Omental fat pad (tissue), 4 donors: Measurements from ENCODE around the gene INPP5E. TPM values are rescaled to one million over a fixed set of nuclear protein-coding genes. Genes with fewer than 3 reads are reported as not detected.

Experiments
- ATAC-seq: fragments of 150-250 bp; one replicate; pipeline ENCODE4 v1.9.1; 2016; ENCODE audit warnings: mild to moderate bottlenecking, moderate library complexity; ENCODE audit not compliant: low FRiP score
- DNase-seq: peaks from one replicate; pipeline ENCODE4 v3.0.0-alpha.2; 2019; ENCODE audit warnings: low spot score
- total RNA-seq, 4 donors: library from RNA; depleted of rRNA; stranded (reverse); fragments of >200 nt; gene quantifications; one replicate each; pipeline ENCODE4 v1.1.0, GENCODE V29; 2016
- TF ChIP-seq, protein P1 (sequence below), 3 donors: fragments of 450-650 bp; IDR thresholded peaks; one replicate each; pipeline ENCODE4 v1.5.1; 2016 to 2017; ENCODE audit warnings: antibody characterized with exemption in 3 of 3, mild to moderate bottlenecking in 3 of 3, moderate library complexity in 2 of 3

The INPP5E gene
- total RNA-seq, 4 donors from 2014 or later, result 5.4 to 13.1 (median 8.3) TPM

GRCh38 chr9:136438548-136439480, 831 bp downstream of the INPP5E start:
- TF ChIP-seq, protein P1, sequence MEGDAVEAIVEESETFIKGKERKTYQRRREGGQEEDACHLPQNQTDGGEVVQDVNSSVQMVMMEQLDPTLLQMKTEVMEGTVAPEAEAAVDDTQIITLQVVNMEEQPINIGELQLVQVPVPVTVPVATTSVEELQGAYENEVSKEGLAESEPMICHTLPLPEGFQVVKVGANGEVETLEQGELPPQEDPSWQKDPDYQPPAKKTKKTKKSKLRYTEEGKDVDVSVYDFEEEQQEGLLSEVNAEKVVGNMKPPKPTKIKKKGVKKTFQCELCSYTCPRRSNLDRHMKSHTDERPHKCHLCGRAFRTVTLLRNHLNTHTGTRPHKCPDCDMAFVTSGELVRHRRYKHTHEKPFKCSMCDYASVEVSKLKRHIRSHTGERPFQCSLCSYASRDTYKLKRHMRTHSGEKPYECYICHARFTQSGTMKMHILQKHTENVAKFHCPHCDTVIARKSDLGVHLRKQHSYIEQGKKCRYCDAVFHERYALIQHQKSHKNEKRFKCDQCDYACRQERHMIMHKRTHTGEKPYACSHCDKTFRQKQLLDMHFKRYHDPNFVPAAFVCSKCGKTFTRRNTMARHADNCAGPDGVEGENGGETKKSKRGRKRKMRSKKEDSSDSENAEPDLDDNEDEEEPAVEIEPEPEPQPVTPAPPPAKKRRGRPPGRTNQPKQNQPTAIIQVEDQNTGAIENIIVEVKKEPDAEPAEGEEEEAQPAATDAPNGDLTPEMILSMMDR (IDR thresholded peaks at IDR 0.05), result no peak
- ATAC-seq, result peak; percentile 26
- no peak for DNase-seq

GRCh38 chr9:136437839-136438547, 1.7 kb downstream of the INPP5E start:
- TF ChIP-seq, protein P1 (IDR thresholded peaks at IDR 0.05), result no peak
- no peak for ATAC-seq
- DNase-seq, result no peak

DNA sequence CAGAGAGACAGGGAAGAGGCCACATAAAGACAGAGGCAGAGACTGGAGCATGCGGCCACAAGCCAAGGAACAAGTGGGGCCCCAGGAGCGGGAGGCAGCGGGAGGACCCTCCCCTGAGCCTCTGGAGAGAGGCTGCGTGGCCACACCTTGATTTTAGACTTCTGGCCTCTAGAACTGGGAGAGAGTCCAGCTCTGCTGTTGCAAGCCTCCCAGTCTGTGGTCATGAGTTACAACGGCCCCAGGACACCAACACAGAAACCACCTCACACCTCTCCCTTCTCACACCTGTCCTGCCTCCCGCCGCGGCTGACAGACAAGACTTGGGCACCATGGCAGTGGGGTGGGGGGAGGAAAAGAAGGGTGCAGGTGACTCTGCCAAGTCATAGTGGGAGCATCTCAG, 2.2 kb downstream of the INPP5E start:
- DNase-seq, result no peak
- ATAC-seq, result no peak
- TF ChIP-seq, protein P1 (IDR thresholded peaks at IDR 0.05), result no peak

- TF ChIP-seq, protein P1 (IDR thresholded peaks at IDR 0.05), result no peak
- DNase-seq, result no peak
- no peak for ATAC-seq
Measured at GRCh38 chr9:136436055-136436634, 3.5 kb downstream of the INPP5E start.

DNA sequence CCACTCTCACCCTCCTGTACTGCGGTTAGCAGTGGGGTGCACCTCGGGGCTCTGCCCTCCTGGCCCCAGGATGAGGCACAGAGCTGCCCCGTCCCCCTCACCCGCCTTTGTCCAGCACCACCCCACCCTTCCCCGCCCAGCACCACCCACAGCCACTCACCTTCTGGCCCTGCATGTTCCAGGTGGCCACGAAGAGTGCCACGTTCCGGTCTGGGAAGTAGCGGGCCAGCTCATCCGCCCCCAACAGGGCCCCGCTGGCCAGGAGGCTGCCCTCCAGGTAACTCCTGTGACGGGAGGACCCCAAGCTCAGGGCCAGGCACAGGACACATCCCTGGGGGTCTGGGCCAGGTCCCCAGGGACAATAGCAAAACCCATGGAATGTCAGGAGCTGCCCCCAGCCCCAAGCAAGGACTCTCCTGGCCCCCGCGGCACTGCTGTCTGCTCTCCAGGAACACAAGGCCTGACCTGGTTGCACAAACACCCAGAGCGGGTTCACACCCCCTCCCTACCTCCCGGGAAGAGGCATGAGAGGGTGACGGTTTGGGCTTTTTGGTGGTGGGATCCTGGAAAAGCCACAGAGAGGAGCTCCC, 5.0 kb downstream of the INPP5E start:
- ATAC-seq, result no peak
- TF ChIP-seq, protein P1 (IDR thresholded peaks at IDR 0.05), result no peak
- DNase-seq, result no peak

DNA sequence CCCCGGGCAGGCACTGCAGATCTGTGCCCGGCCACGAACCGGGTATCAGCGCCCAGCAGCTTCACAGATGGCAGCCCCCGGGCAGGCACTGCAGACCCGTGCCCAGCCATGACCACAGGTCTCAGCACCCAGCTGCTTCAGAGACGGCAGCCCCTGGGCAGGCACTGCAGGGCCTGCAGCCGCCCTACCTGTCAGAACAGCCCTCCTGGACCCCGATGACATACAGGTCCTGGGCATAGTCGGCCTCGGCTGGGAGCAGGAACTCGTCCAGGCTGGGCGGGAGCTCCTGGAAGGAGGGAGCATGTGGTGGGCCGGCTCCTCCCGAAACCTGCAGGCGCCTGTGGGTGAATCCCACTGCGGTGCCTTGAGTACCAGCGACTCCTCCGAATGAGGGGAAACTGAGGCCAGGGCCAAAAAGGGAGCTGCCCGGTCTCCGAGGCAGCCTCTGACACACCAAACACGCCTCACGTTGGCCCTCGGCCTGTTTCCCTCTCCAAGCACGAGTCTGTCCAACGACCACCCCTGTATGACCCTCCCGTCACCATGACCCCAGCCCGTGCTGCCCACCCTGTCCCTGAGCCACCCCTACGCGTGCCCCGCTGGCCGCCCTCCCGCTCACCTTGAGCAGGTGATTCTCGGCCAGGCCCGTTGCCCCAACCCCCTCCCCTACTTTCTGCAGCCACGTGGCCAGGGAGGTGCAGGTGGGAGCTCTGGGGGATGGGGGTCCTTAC, 5.6 kb downstream of the INPP5E start:
- ATAC-seq (no peak), DNase-seq (no peak)
- TF ChIP-seq, protein P1 (IDR thresholded peaks at IDR 0.05), result no peak
